22Rv1 (cell line): Measurements from ENCODE around the gene SETD2.

Experiments
- H3K27ac ChIP-seq: fragments of 450-650 bp; 2 replicates; pipeline ENCODE4 v1.5.1; 2017
- CTCF ChIP-seq: fragments of 450-650 bp; IDR thresholded peaks from 2 replicates; pipeline ENCODE4 v1.5.1; 2017; ENCODE audit warnings: mild to moderate bottlenecking
- ZFX ChIP-seq: fragments of 450-650 bp; IDR thresholded peaks from 2 replicates; pipeline ENCODE4 v1.6.1; 2017; ENCODE audit warnings: antibody characterized with exemption, borderline replicate concordance

SETD2 gene

GRCh38 chr3:47108546-47108945, 55.4 kb downstream of the SETD2 start:
- TF ChIP-seq CTCF: no peak
- no peak for TF ChIP-seq ZFX
- no peak overlapping the region for H3K27ac ChIP-seq

GRCh38 chr3:47104259-47104658, 59.7 kb downstream of the SETD2 start:
- H3K27ac ChIP-seq: no peak overlapping the region
- TF ChIP-seq ZFX (no peak), CTCF (no peak)

- TF ChIP-seq CTCF: no peak
- no peak for TF ChIP-seq ZFX
Observed at GRCh38 chr3:47103619-47104018, 60.3 kb downstream of the SETD2 start.

GRCh38 chr3:47102081-47102600, 61.8 kb downstream of the SETD2 start:
- no peak overlapping the region for H3K27ac ChIP-seq
- TF ChIP-seq ZFX: no peak

More at GRCh38 chr3:47103619-47104018, 60.3 kb downstream of the SETD2 start:
- no peak overlapping the region for H3K27ac ChIP-seq

GRCh38 chr3:47098910-47099309, 65.0 kb downstream of the SETD2 start:
- H3K27ac ChIP-seq: no peak overlapping the region
- no peak for TF ChIP-seq CTCF
- no peak for TF ChIP-seq ZFX

GRCh38 chr3:47097864-47098263, 66.0 kb downstream of the SETD2 start:
- H3K27ac ChIP-seq: no peak overlapping the region

GRCh38 chr3:47096959-47097358, 67.0 kb downstream of the SETD2 start:
- no peak overlapping the region for H3K27ac ChIP-seq
- no peak for TF ChIP-seq CTCF
- no peak for TF ChIP-seq ZFX

More at GRCh38 chr3:47097864-47098263, 66.0 kb downstream of the SETD2 start:
- TF ChIP-seq CTCF (no peak), ZFX (no peak)

GRCh38 chr3:47092090-47092489, 71.8 kb downstream of the SETD2 start:
- H3K27ac ChIP-seq: no peak overlapping the region
- TF ChIP-seq ZFX: no peak
- TF ChIP-seq CTCF: no peak
